Gastrocnemius medialis (tissue), 4 donors: Measurements from ENCODE around the gene ARF3.

Experiments used
- CTCF ChIP-seq, 5 experiments: fragments of 450-650 bp in 3 of 5; fragments of 200-600 bp in 2 of 5; sonication (generic) in 2 of 5; IDR thresholded peaks in 4 of 5; conservative IDR thresholded peaks in 1 of 5; 1 replicate in 4 of 5; 2 replicates in 1 of 5; pipeline ENCODE4 v1.5.1; 2016 to 2019; ENCODE audit warnings: antibody characterized with exemption in 5 of 5, mild to moderate bottlenecking in 3 of 5, moderate library complexity in 3 of 5
- POLR2A ChIP-seq, 2 donors: fragments of 450-650 bp; IDR thresholded peaks; one replicate each; pipeline ENCODE4 v1.6.1; 2017; ENCODE audit warnings: antibody characterized with exemption in 2 of 2, mild to moderate bottlenecking in 2 of 2, moderate library complexity in 2 of 2

GRCh38 chr12:48894271-48894670, 63.0 kb downstream of the ARF3 start:
- no peak for TF ChIP-seq CTCF (IDR thresholded peaks at IDR 0.05 in 4 of 5, conservative IDR thresholded peaks at IDR 0.05 in 1 of 5)
- no peak for TF ChIP-seq POLR2A (IDR thresholded peaks at IDR 0.05)
